IPS-20b (cell line): ENCODE measurements around the gene FNDC3B.

Experiments used
- H3K27ac ChIP-seq: one replicate; pipeline ENCODE4 v1.5.1; 2013; ENCODE audit warnings: low read length
- H3K27me3 ChIP-seq: 2 replicates; pipeline ENCODE4 v1.6.1; 2013; ENCODE audit warnings: mild to moderate bottlenecking, low read length, inconsistent platforms; ENCODE audit not compliant: insufficient read depth
- H3K36me3 ChIP-seq: 2 replicates; pipeline ENCODE4 v1.6.1; 2013; ENCODE audit warnings: low read depth, mild to moderate bottlenecking, inconsistent platforms, low read length, moderate library complexity; ENCODE audit not compliant: insufficient read depth
- H3K4me1 ChIP-seq: 2 replicates; pipeline ENCODE4 v1.6.1; 2013; ENCODE audit warnings: mild to moderate bottlenecking, control low read depth, inconsistent platforms, low read length, moderate library complexity; ENCODE audit not compliant: insufficient read depth
- H3K4me3 ChIP-seq: 2 replicates; pipeline ENCODE4 v1.5.1; 2013; ENCODE audit warnings: mild to moderate bottlenecking, low read length, inconsistent platforms
- H3K9ac ChIP-seq: 2 replicates; pipeline ENCODE4 v1.6.1; 2013; ENCODE audit warnings: low read depth, mild to moderate bottlenecking, inconsistent platforms, low read length, moderate library complexity
- H3K9me3 ChIP-seq: 2 replicates; pipeline ENCODE4 v1.6.1; 2013; ENCODE audit warnings: mild to moderate bottlenecking, low read depth, low read length, inconsistent platforms; ENCODE audit not compliant: insufficient read depth

FNDC3B gene

GRCh38 chr3:172078721-172079120, 39.3 kb downstream of the FNDC3B start:
- Histone ChIP-seq H3K27me3 (no peaks in the 10 kb centered on the region), H3K4me3 (no peak overlapping the region), H3K36me3 (peaks cover 20% of the 10 kb centered on the region), H3K9me3 (no peaks in the 10 kb centered on the region; the same call in 1 of the 2 replicates), H3K27ac (no peak overlapping the region), H3K9ac (no peak overlapping the region), H3K4me1 (peaks cover 9% of the 10 kb centered on the region; the same call in 1 of the 2 replicates)

DNA sequence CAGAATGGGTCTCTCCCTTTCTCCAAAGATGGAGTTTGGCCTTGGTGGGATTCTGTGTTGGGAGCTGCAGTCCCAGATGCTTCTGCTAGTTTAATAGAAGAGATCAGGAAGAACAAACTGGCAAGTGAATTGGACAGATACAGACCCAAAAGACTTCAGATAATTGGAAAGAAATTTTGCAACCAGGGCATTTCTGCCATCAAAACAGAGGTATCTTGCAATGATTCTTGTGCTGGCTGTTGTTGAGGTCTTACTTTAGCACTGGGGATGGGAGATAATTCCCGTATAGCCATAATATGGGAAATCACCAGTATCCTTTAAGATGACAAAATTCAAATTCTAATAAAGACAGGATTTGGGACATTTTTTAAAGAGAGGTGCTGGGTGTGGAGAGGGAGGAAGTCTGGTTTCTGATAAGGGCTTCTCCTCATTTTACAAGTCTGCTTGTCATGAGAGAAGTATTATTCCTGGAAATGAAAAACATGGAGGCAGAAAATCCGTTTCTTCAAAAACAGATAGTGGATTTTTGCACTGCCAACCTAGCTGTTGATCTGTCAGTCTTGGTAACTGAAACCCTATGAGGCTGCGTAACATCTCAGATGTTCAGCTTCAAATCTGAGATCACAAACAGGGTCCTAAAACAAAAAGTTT, 40.1 kb downstream of the FNDC3B start:
- no peak overlapping the region for H3K4me3 ChIP-seq
- H3K9me3 ChIP-seq, result no peaks in the 10 kb centered on the region; the same call in 1 of the 2 replicates
- H3K4me1 ChIP-seq, result peaks cover 9% of the 10 kb centered on the region; the same call in 1 of the 2 replicates
- H3K9ac ChIP-seq, result no peak overlapping the region
- H3K27me3 ChIP-seq, result no peaks in the 10 kb centered on the region
- no peak overlapping the region for H3K27ac ChIP-seq
- H3K36me3 ChIP-seq, result peaks cover 20% of the 10 kb centered on the region

- peaks cover 20% of the 10 kb centered on the region for H3K36me3 ChIP-seq
- H3K4me1 ChIP-seq, result peaks cover 11% of the 10 kb centered on the region
- H3K9me3 ChIP-seq, result no peaks in the 10 kb centered on the region; the same call in 1 of the 2 replicates
- H3K27ac ChIP-seq, result no peak overlapping the region
- no peak overlapping the region for H3K4me3 ChIP-seq
- H3K27me3 ChIP-seq, result no peaks in the 10 kb centered on the region
- no peak overlapping the region for H3K9ac ChIP-seq
Measured at GRCh38 chr3:172080503-172080902, 41.1 kb downstream of the FNDC3B start.

DNA sequence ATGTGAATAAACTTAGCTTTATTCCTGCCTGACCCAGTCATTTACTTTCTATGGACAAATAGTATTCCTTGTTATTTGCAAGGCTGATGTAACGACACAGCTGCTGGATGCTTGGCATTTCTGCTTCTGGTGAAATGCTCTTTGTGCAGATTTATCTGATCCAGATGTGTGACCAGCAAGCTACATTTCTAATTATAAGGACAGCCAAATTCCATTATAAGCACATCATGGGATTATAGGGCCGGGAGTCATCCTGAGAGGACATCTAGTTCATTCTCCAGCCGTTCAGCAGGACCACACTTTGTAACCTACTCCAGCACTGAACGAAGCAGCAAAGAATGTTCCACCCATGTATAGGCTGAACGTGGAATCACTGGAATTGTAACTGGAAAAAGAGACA, 42.9 kb downstream of the FNDC3B start:
- Histone ChIP-seq H3K9me3 (no peaks in the 10 kb centered on the region; the same call in 1 of the 2 replicates), H3K27ac (no peak overlapping the region), H3K36me3 (peaks cover 20% of the 10 kb centered on the region), H3K27me3 (no peaks in the 10 kb centered on the region), H3K9ac (no peak overlapping the region), H3K4me3 (no peak overlapping the region), H3K4me1 (peaks cover 24% of the 10 kb centered on the region)

DNA sequence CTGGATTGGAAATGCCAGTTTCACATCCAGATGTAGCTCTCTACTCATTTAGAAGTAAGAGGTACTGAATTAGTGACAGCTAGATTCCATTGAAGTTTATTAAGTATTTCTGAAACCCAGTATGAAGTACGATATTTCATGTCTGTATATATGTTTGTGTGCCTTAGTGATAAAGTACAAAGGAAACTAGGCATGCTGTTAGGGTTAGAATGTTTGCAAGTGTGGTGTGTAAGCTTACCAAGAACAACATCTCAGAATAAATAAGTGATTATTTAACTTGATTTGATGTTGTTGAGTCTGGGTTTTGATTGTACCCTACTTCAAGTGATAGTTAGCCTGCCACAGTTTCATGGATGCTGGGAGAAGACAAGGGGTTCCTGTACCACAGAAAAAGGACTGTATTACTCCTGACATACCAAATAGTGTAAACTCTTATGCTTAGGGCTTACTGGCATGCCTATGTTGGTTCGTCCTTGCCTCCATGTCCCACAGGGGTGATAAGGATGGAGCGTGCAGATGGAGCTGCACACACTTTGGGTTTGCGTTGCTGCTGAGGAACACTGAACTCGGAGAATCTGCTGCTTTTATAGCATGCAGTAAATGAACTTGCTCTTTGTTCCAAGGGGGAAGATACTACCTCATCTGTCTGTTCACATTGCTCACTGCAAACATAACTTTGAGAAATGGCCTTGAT, 43.6 kb downstream of the FNDC3B start:
- no peaks in the 10 kb centered on the region; the same call in 1 of the 2 replicates for H3K9me3 ChIP-seq
- H3K27me3 ChIP-seq, result no peaks in the 10 kb centered on the region
- peaks cover 30% of the 10 kb centered on the region for H3K4me1 ChIP-seq
- H3K36me3 ChIP-seq, result peaks cover 20% of the 10 kb centered on the region
- no peak overlapping the region for H3K27ac ChIP-seq
- no peak overlapping the region for H3K9ac ChIP-seq
- no peak overlapping the region for H3K4me3 ChIP-seq

GRCh38 chr3:172083995-172084409, 44.6 kb downstream of the FNDC3B start:
- Histone ChIP-seq H3K27me3 (no peaks in the 10 kb centered on the region), H3K9ac (no peak overlapping the region), H3K27ac (no peak overlapping the region), H3K4me1 (peaks cover 26% of the 10 kb centered on the region), H3K9me3 (no peaks in the 10 kb centered on the region; the same call in 1 of the 2 replicates), H3K4me3 (no peak overlapping the region), H3K36me3 (peaks cover 17% of the 10 kb centered on the region)

DNA sequence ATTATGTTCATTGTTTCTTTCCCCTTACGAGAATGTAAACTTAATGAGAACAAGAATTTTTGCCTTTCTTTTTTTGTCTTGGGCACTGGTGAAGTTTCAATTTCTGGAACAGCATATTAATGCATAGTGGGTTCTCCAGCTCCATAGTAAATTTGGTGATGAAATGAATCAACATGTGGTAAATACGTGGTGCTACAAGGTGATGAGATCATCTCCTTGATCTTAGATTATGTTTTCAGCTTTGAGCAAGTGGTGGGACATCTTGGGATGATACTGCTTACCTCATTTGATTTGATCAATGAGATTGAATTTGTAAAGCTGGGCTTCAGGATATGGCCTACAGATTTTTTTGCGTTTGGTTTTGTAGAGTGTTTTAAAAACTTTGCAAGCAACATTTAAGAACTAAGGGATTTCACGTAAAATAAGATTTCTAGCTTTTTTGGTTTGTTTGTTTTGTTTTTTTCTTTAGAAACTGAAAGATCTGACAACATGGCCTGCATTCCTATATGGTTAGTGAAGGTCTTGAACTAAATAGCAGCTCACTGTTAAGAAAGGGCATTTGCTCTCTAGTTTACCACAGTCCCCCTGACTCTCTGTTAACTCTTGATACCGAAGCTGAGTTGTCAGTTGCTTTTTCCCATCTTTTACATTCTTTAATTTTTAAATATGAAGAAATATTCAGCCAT, 45.6 kb downstream of the FNDC3B start:
- no peak overlapping the region for H3K27ac ChIP-seq
- no peak overlapping the region for H3K9ac ChIP-seq
- no peaks in the 10 kb centered on the region; the same call in 1 of the 2 replicates for H3K9me3 ChIP-seq
- peaks cover 16% of the 10 kb centered on the region for H3K36me3 ChIP-seq
- no peak overlapping the region for H3K4me3 ChIP-seq
- H3K27me3 ChIP-seq, result no peaks in the 10 kb centered on the region
- peaks cover 26% of the 10 kb centered on the region for H3K4me1 ChIP-seq

- H3K36me3 ChIP-seq, result peaks cover 16% of the 10 kb centered on the region
Measured at GRCh38 chr3:172085557-172085895, 46.1 kb downstream of the FNDC3B start.

DNA sequence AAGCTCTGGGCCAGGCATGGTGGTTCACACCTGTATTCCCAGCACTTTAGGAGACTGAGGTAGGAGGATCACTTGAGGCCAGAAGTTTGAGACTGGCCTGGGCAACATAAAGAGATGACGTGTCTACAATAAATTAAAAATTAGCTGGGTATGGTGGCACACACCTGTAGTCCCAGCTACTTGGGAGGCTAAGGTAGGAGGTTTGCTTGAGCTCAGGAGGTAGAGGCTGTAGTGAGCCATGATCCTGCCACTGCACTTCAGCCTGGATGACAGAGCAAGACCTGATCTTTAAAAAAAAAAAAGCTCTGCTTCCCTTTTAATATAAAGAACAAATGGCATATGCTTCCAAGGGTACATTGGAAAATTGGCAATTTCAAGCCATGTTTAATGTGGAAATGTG, 46.7 kb downstream of the FNDC3B start:
- Histone ChIP-seq H3K9me3 (no peaks in the 10 kb centered on the region; the same call in 1 of the 2 replicates), H3K9ac (no peak overlapping the region), H3K27me3 (no peaks in the 10 kb centered on the region), H3K27ac (no peak overlapping the region), H3K4me3 (no peak overlapping the region), H3K36me3 (peaks cover 16% of the 10 kb centered on the region), H3K4me1 (peaks cover 26% of the 10 kb centered on the region)

More at GRCh38 chr3:172085557-172085895, 46.1 kb downstream of the FNDC3B start:
- peaks cover 26% of the 10 kb centered on the region for H3K4me1 ChIP-seq
- no peak overlapping the region for H3K4me3 ChIP-seq
- H3K9me3 ChIP-seq, result no peaks in the 10 kb centered on the region; the same call in 1 of the 2 replicates
- no peaks in the 10 kb centered on the region for H3K27me3 ChIP-seq
- no peak overlapping the region for H3K9ac ChIP-seq
- no peak overlapping the region for H3K27ac ChIP-seq

DNA sequence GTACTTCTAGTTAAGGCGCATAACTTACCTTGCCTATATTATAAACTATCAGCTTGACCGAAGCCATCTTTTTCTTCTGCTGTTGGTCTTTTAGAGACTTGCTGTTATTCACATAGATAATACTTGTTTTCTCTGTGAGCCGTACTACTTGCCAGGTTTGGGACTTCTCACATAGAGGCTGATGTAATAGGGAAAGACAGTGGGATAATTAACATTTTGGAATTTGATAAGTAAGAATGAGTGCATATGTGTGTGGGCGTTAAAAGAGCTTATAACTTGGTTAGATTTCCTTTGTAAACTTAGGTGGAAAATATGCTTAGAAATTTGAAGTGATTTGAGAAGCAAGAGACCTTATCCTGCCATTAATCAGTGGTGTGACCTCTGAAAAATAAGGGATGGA, 47.8 kb downstream of the FNDC3B start:
- H3K36me3 ChIP-seq, result peaks cover 13% of the 10 kb centered on the region
- H3K9me3 ChIP-seq, result no peaks in the 10 kb centered on the region; the same call in 1 of the 2 replicates
- peaks cover 26% of the 10 kb centered on the region for H3K4me1 ChIP-seq
- no peak overlapping the region for H3K9ac ChIP-seq
- H3K27me3 ChIP-seq, result no peaks in the 10 kb centered on the region
- H3K4me3 ChIP-seq, result no peak overlapping the region
- no peak overlapping the region for H3K27ac ChIP-seq

DNA sequence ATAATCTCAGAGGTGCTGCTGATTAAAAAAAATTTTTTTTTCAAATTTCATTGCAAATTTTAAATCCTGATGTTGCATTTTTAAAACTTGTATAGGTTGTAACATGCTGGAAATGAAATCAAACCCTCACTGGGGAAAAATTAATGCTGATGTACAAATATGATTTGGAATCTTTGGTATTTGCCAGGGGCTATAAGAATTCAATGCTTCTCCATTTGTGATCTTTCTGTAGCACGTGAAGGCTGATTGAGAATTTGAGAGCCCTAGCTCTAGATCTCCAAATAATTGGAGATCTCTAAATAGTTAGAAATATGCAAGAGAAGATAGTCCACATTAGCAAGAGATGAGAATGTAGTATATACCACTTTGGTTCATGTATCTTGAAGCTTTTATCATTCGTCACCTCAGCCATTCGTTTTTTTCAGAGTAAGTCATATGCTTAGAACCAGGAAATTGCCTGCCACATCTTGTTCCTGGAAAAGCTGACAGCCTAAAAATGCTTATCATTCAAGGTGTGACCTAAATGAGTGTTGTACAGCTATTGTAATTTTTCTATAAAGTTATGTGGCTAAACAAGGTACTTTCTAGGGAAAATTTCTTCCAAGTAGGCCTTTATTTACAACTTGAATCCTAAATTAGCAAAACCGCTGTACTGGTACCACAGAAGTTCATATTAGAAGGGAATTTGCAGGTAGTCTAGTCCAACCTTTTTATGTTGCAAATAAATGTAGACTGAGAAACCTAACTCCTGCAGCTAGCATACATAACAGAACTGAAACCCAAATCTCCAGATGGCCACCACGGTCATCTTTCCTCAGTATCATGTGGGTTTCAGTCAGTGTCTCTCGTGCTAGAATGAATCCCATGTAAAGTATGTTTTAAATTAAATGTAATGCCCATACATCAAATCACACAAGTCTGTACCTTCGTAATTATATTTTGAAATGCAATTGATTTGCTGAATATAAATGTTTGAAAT, 48.5 kb downstream of the FNDC3B start:
- no peaks in the 10 kb centered on the region for H3K9me3 ChIP-seq
- H3K27ac ChIP-seq, result no peak overlapping the region
- peaks cover 6% of the 10 kb centered on the region for H3K36me3 ChIP-seq
- H3K27me3 ChIP-seq, result no peaks in the 10 kb centered on the region
- 0 out of 2 replicates have a peak overlapping the region, but pooled peaks have one; percentile 5 for H3K4me3 ChIP-seq
- H3K4me1 ChIP-seq, result peaks cover 26% of the 10 kb centered on the region
- H3K9ac ChIP-seq, result no peak overlapping the region; the same call in 1 of the 2 replicates
